HG02943 (cell line): ENCODE measurements around the gene PRKCZ.
"Not testable (repeated sequence)": the region's sequence is repeated elsewhere in the genome, so short reads cannot be mapped to it uniquely, and the experiment has no call there.

Source experiments
- ATAC-seq: cut with Tn5 transposase; IDR thresholded peaks from one replicate; pipeline ENCODE4 v1.9.1; 2021; ENCODE audit warnings: mild to moderate bottlenecking, low read depth, moderate library complexity; ENCODE audit not compliant: unreplicated experiment

Gene PRKCZ

GRCh38 chr1:2147869-2148268 is 97.7 kb downstream of the PRKCZ start:
- not testable (repeated sequence) for ATAC-seq

- ATAC-seq = no peak
Observed at GRCh38 chr1:2148691-2149090, 98.5 kb downstream of the PRKCZ start.

GRCh38 chr1:2150801-2151200 is 100.6 kb downstream of the PRKCZ start:
- ATAC-seq = no peak

- no peak for ATAC-seq
Observed at GRCh38 chr1:2151252-2151651, 101.0 kb downstream of the PRKCZ start.

GRCh38 chr1:2151911-2152310 is 101.7 kb downstream of the PRKCZ start:
- ATAC-seq = no peak

- no peak for ATAC-seq
Observed at GRCh38 chr1:2152954-2153353, 102.7 kb downstream of the PRKCZ start.

- ATAC-seq = no peak
Observed at GRCh38 chr1:2154022-2154421, 103.8 kb downstream of the PRKCZ start.

- ATAC-seq = no peak
Observed at GRCh38 chr1:2155147-2155598, 105.0 kb downstream of the PRKCZ start.

GRCh38 chr1:2155788-2156187 is 105.6 kb downstream of the PRKCZ start:
- ATAC-seq = no peak

GRCh38 chr1:2156866-2157265 is 106.7 kb downstream of the PRKCZ start:
- no peak for ATAC-seq

GRCh38 chr1:2157856-2158255 is 107.6 kb downstream of the PRKCZ start:
- no peak for ATAC-seq

- no peak for ATAC-seq
Observed at GRCh38 chr1:2158272-2158671, 108.1 kb downstream of the PRKCZ start.

GRCh38 chr1:2159124-2159523 is 108.9 kb downstream of the PRKCZ start:
- no peak for ATAC-seq

- ATAC-seq = no peak
Observed at GRCh38 chr1:2160451-2161300, 110.5 kb downstream of the PRKCZ start.

- no peak for ATAC-seq
Observed at GRCh38 chr1:2163205-2163604, 113.0 kb downstream of the PRKCZ start.

- ATAC-seq = no peak
Observed at GRCh38 chr1:2165646-2166045, 115.4 kb downstream of the PRKCZ start.

- no peak for ATAC-seq
Observed at GRCh38 chr1:2166254-2166653, 116.0 kb downstream of the PRKCZ start.

- no peak for ATAC-seq
Observed at GRCh38 chr1:2166695-2167094, 116.5 kb downstream of the PRKCZ start.

- no peak for ATAC-seq
Observed at GRCh38 chr1:2168090-2168489, 117.9 kb downstream of the PRKCZ start.

GRCh38 chr1:2168535-2168934 is 118.3 kb downstream of the PRKCZ start:
- ATAC-seq = no peak

GRCh38 chr1:2169200-2169836 is 119.1 kb downstream of the PRKCZ start:
- ATAC-seq = no peak

- no peak for ATAC-seq
Observed at GRCh38 chr1:2170211-2170610, 120.0 kb downstream of the PRKCZ start.
